Brain pericyte (primary cell): ENCODE data around the gene CLDN16.

Source experiments
- DNase-seq: peaks from one replicate; pipeline ENCODE4 v3.0.0-alpha.2; 2012; ENCODE audit warnings: low read depth, low spot score

Gene CLDN16

GRCh38 chr3:190442240-190442639, 54.3 kb downstream of the CLDN16 start:
- no peak for DNase-seq

- DNase-seq: no peak
These were observed 55.3 kb downstream of the CLDN16 start for GRCh38 chr3:190443257-190443656.

- no peak for DNase-seq
These were observed 56.0 kb downstream of the CLDN16 start for GRCh38 chr3:190444006-190444405.

- no peak for DNase-seq
These were observed 56.7 kb downstream of the CLDN16 start for GRCh38 chr3:190444576-190445145.

GRCh38 chr3:190446573-190447279, 58.8 kb downstream of the CLDN16 start:
- no peak for DNase-seq

- DNase-seq: no peak
These were observed 60.3 kb downstream of the CLDN16 start for GRCh38 chr3:190448256-190448655.

- no peak for DNase-seq
These were observed 61.8 kb downstream of the CLDN16 start, which contains the start of gene TMEM207 for GRCh38 chr3:190449801-190450200. Gene TMEM207 (minus strand): TSS chr3:190449901. CDS start chr3:190449809, 92 bp downstream.

GRCh38 chr3:190455828-190456227, 67.9 kb downstream of the CLDN16 start:
- no peak for DNase-seq

- no peak for DNase-seq
These were observed 68.8 kb downstream of the CLDN16 start for GRCh38 chr3:190456770-190457169.

- DNase-seq: no peak
These were observed 70.1 kb downstream of the CLDN16 start for GRCh38 chr3:190458040-190458439.
